Measurements from ENCODE around the gene OR2C3.

DNA sequence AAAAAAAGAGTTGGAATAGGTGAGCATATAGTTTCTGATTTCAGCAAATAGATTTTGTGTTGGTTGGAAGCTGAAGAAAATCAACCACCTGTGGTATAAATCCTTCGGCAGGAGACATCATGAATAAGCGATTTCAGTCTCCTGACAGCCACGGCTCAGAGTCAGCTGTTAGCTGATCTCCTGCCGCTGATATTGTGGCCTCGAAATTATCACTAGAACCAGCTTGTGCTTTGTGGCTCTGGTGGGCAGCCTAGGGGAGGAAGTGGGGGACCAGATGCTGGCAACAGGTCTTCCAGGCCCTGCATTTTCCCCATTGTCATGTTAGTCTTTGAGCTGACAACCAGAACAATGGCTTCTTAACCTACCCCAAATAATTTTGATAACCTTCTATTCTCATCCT, 11.9 kb upstream of the OR2C3 start:
- no peak for TF ChIP-seq CTCF (IDR thresholded peaks at IDR 0.05)
- no peak for TF ChIP-seq ZFX (IDR thresholded peaks at IDR 0.05; ENCODE audit: borderline replicate concordance)
